SH-SY5Y (cell line): ENCODE measurements around the gene KLF7.

Experiments used
- GATA2 ChIP-seq: IDR thresholded peaks from 2 replicates; pipeline ENCODE4 v1.6.1; 2011; ENCODE audit warnings: mild to moderate bottlenecking, low read depth, low read length
- GATA3 ChIP-seq: IDR thresholded peaks from 2 replicates; pipeline ENCODE4 v1.6.1; 2011; ENCODE audit warnings: low read depth, mild to moderate bottlenecking, low read length, moderate library complexity

DNA sequence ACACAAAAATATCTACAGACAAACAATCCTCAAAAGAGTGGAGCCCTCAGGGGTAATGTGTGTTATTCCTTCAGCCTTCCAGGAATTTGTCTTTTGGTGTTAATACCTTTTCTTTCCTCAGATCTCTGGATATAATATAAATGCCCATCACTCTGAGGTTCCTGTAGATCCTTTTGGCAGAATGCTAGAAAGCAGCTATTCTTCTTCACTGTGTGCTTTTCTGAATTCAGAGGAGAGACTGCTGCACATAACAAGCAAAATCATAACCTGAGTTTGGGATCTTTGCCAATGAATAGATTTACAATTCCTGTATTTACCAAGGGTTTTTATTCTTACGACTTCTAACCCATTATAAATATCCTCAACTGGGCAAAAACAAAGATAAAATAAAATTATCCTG is 57.3 kb downstream of the KLF7 start:
- TF ChIP-seq GATA2 (no peak), GATA3 (no peak)
